MM.1S (cell line): ENCODE data around the gene CNTNAP4.

ENCODE experiments used
- EZH2 ChIP-seq: fragments of 300-600 bp; sonication (generic); optimal IDR thresholded peaks from 2 replicates; pipeline ENCODE3; 2017; ENCODE audit warnings: low read depth, mild to moderate bottlenecking, antibody characterized with exemption, low read length, mixed read lengths
- EZH2phosphoT487 ChIP-seq: fragments of 300-600 bp; sonication (generic); IDR thresholded peaks from 2 replicates; pipeline ENCODE4 v1.6.1; 2018; ENCODE audit warnings: antibody characterized with exemption, low read length
- TF ChIP-seq, protein P1 (sequence below): fragments of 300-600 bp; sonication (generic); IDR thresholded peaks from 2 replicates; pipeline ENCODE4 v1.5.1; 2016; ENCODE audit warnings: antibody characterized with exemption, low read length, mixed read lengths

- TF ChIP-seq, protein P1, sequence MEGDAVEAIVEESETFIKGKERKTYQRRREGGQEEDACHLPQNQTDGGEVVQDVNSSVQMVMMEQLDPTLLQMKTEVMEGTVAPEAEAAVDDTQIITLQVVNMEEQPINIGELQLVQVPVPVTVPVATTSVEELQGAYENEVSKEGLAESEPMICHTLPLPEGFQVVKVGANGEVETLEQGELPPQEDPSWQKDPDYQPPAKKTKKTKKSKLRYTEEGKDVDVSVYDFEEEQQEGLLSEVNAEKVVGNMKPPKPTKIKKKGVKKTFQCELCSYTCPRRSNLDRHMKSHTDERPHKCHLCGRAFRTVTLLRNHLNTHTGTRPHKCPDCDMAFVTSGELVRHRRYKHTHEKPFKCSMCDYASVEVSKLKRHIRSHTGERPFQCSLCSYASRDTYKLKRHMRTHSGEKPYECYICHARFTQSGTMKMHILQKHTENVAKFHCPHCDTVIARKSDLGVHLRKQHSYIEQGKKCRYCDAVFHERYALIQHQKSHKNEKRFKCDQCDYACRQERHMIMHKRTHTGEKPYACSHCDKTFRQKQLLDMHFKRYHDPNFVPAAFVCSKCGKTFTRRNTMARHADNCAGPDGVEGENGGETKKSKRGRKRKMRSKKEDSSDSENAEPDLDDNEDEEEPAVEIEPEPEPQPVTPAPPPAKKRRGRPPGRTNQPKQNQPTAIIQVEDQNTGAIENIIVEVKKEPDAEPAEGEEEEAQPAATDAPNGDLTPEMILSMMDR = no peak
- TF ChIP-seq EZH2 (no peak), EZH2phosphoT487 (no peak)
These were observed 178.1 kb downstream of the CNTNAP4 start for GRCh38 chr16:76455257-76455656.
